Measurements from ENCODE around the gene DDHD1. TPM values are rescaled to one million over a fixed set of nuclear protein-coding genes. Genes with fewer than 3 reads are reported as not detected.
"Not testable (repeated sequence)": the region's sequence is repeated elsewhere in the genome, so short reads cannot be mapped to it uniquely, and the experiment has no call there.

DDHD1 gene
- 10 to 100 TPM; 40.6 to 42.7 TPM for total RNA-seq

GRCh38 chr14:53152887-53153701 is at the start of gene DDHD1:
Gene DDHD1 (minus strand): TSS chr14:53153323. CDS start chr14:53153098, 225 bp downstream.
- CTCF ChIA-PET: interaction anchor here (0.6 to 3.6 kb wide), 10 partner anchors 10 to 153 kb away, joined by 3 to 27 read pairs (median 5); no protein-coding TSS in a partner anchor
- no peaks in the 10 kb centered on the region for H3K9me3 Mint-ChIP-seq
- POLR2A ChIA-PET: interaction anchor here (0.7 to 5.6 kb wide), 16 partner anchors 9 to 424 kb away, joined by 3 to 55 read pairs (median 4); no protein-coding TSS in a partner anchor
- intact Hi-C loops (cut with micrococcal nuclease): loop anchor here (1.0 to 10.0 kb wide), 9 partner anchors 9 to 1282 kb away; partner anchors contain the start of genes FERMT2, GPR137C, STYX and TXNDC16
- H3K36me3 Mint-ChIP-seq: peaks cover 26% of the 10 kb centered on the region
- peak; percentile 88 for DNase-seq
- H3K4me1 Mint-ChIP-seq (ENCODE audit: low read depth): peaks cover 35% of the 10 kb centered on the region
- H3K4me3 Mint-ChIP-seq: peak within 1 kb of the TSS; percentile 100
- H3K27me3 Mint-ChIP-seq: no peaks in the 10 kb centered on the region
- H3K27ac Mint-ChIP-seq: peak within 1 kb of the TSS; percentile 99

GRCh38 chr14:53195949-53196348 is 42.8 kb upstream of the DDHD1 start:
- Mint-ChIP-seq H3K4me1 (ENCODE audit: low read depth) (peaks cover 23% of the 10 kb centered on the region), H3K27me3 (no peaks in the 10 kb centered on the region), H3K9me3 (peaks cover 7% of the 10 kb centered on the region), H3K4me3 (no peak overlapping the region), H3K27ac (no peak overlapping the region), H3K36me3 (no peaks in the 10 kb centered on the region)
- ChIA-PET CTCF (no interaction called here), POLR2A (no interaction called here)
- no peak for DNase-seq
- intact Hi-C loops (cut with micrococcal nuclease): no loop called here

- peaks cover 34% of the 10 kb centered on the region for H3K4me1 Mint-ChIP-seq (ENCODE audit: low read depth)
- intact Hi-C loops (cut with micrococcal nuclease): loop anchor here (5.0 kb wide), 3 partner anchors 276 to 781 kb away; no protein-coding TSS in a partner anchor
- H3K9me3 Mint-ChIP-seq: no peaks in the 10 kb centered on the region
- no peaks in the 10 kb centered on the region for H3K27me3 Mint-ChIP-seq
- no peak overlapping the region for H3K4me3 Mint-ChIP-seq
- POLR2A ChIA-PET: interaction anchor here (1.3 to 4.6 kb wide), 2 partner anchors 13 to 42 kb away, joined by 3 to 50 read pairs; partner anchors contain the start of gene DDHD1
- H3K36me3 Mint-ChIP-seq: no peaks in the 10 kb centered on the region
- no peak for DNase-seq
- CTCF ChIA-PET: interaction anchor here (1.0 to 2.7 kb wide), 3 partner anchors 24 to 102 kb away, joined by 3 to 12 read pairs (median 7); no protein-coding TSS in a partner anchor
- no peak overlapping the region for H3K27ac Mint-ChIP-seq
Measured at GRCh38 chr14:53193193-53193592, 40.1 kb upstream of the DDHD1 start.

- intact Hi-C loops (cut with micrococcal nuclease): loop anchor here (5.0 kb wide), 3 partner anchors 275 to 780 kb away; no protein-coding TSS in a partner anchor
- Mint-ChIP-seq H3K27ac (no peak overlapping the region), H3K9me3 (no peaks in the 10 kb centered on the region), H3K4me1 (ENCODE audit: low read depth) (peaks cover 35% of the 10 kb centered on the region), H3K4me3 (no peak overlapping the region), H3K27me3 (no peaks in the 10 kb centered on the region), H3K36me3 (no peaks in the 10 kb centered on the region)
- CTCF ChIA-PET: interaction anchor here (1.0 to 2.7 kb wide), 5 partner anchors 25 to 104 kb away, joined by 3 to 15 read pairs (median 8); partner anchors contain the start of gene DDHD1
- POLR2A ChIA-PET: interaction anchor here (1.3 to 4.6 kb wide), 3 partner anchors 12 to 41 kb away, joined by 3 to 50 read pairs (median 6); partner anchors contain the start of gene DDHD1
- DNase-seq: no peak
Measured at GRCh38 chr14:53192052-53192760, 39.1 kb upstream of the DDHD1 start.

GRCh38 chr14:53190938-53191337 is 37.8 kb upstream of the DDHD1 start:
- no peaks in the 10 kb centered on the region for H3K9me3 Mint-ChIP-seq
- ChIA-PET CTCF (interaction anchor here (0.7 to 2.7 kb wide), 5 partner anchors 11 to 116 kb away, joined by 3 to 15 read pairs (median 8); partner anchors contain the start of gene DDHD1), POLR2A (interaction anchor here (1.1 to 4.6 kb wide), 5 partner anchors 11 to 81 kb away, joined by 3 to 50 read pairs (median 8); partner anchors contain the start of gene DDHD1)
- H3K4me1 Mint-ChIP-seq (ENCODE audit: low read depth): peaks cover 42% of the 10 kb centered on the region
- H3K36me3 Mint-ChIP-seq: peaks cover 2% of the 10 kb centered on the region
- DNase-seq: peak; percentile 88
- peak overlapping the region; percentile 17 for H3K4me3 Mint-ChIP-seq
- H3K27ac Mint-ChIP-seq: peak overlapping the region; percentile 81
- intact Hi-C loops (cut with micrococcal nuclease): loop anchor here (1.0 to 5.0 kb wide), 8 partner anchors 10 to 866 kb away; partner anchors contain the start of gene DDHD1
- H3K27me3 Mint-ChIP-seq: peaks cover 3% of the 10 kb centered on the region

- no peaks in the 10 kb centered on the region for H3K9me3 Mint-ChIP-seq
- ChIA-PET POLR2A (no interaction called here), CTCF (no interaction called here)
- peaks cover 56% of the 10 kb centered on the region for H3K4me1 Mint-ChIP-seq (ENCODE audit: low read depth)
- intact Hi-C loops (cut with micrococcal nuclease): no loop called here
- DNase-seq: no peak
- no peak overlapping the region for H3K27ac Mint-ChIP-seq
- H3K4me3 Mint-ChIP-seq: no peak overlapping the region
- H3K36me3 Mint-ChIP-seq: peaks cover 2% of the 10 kb centered on the region
- peaks cover 4% of the 10 kb centered on the region for H3K27me3 Mint-ChIP-seq
Measured at GRCh38 chr14:53187921-53188463, 34.9 kb upstream of the DDHD1 start.

- ChIA-PET CTCF (no interaction called here), POLR2A (no interaction called here)
- intact Hi-C loops (cut with micrococcal nuclease): no loop called here
- H3K9me3 Mint-ChIP-seq: peaks cover under 1% of the 10 kb centered on the region
- H3K36me3 Mint-ChIP-seq: peaks cover 2% of the 10 kb centered on the region
- DNase-seq: no peak
- H3K27ac Mint-ChIP-seq: no peak overlapping the region
- no peak overlapping the region for H3K4me3 Mint-ChIP-seq
- peaks cover 52% of the 10 kb centered on the region for H3K4me1 Mint-ChIP-seq (ENCODE audit: low read depth)
- H3K27me3 Mint-ChIP-seq: peaks cover 4% of the 10 kb centered on the region
Measured at GRCh38 chr14:53186532-53186931, 33.4 kb upstream of the DDHD1 start.

- POLR2A ChIA-PET: interaction anchor here (1.1 to 1.5 kb wide), 3 partner anchors 12 to 34 kb away, joined by 3 to 5 read pairs (median 3); no protein-coding TSS in a partner anchor
- intact Hi-C loops (cut with micrococcal nuclease): loop anchor here (5.0 kb wide), 1 partner anchor 34 kb away; no protein-coding TSS in a partner anchor
- CTCF ChIA-PET: no interaction called here
- Mint-ChIP-seq H3K4me3 (no peak overlapping the region), H3K36me3 (peaks cover 4% of the 10 kb centered on the region), H3K27me3 (peaks cover 4% of the 10 kb centered on the region), H3K9me3 (peaks cover 3% of the 10 kb centered on the region), H3K4me1 (ENCODE audit: low read depth) (peaks cover 55% of the 10 kb centered on the region), H3K27ac (peak overlapping the region; percentile 42)
- no peak for DNase-seq
Measured at GRCh38 chr14:53183611-53184010, 30.5 kb upstream of the DDHD1 start.

- no peak overlapping the region for H3K4me3 Mint-ChIP-seq
- CTCF ChIA-PET: no interaction called here
- POLR2A ChIA-PET: interaction anchor here (1.1 to 1.5 kb wide), 3 partner anchors 12 to 34 kb away, joined by 3 to 5 read pairs (median 3); no protein-coding TSS in a partner anchor
- intact Hi-C loops (cut with micrococcal nuclease): loop anchor here (5.0 kb wide), 1 partner anchor 34 kb away; no protein-coding TSS in a partner anchor
- peaks cover 4% of the 10 kb centered on the region for H3K36me3 Mint-ChIP-seq
- H3K27ac Mint-ChIP-seq: no peak overlapping the region
- H3K27me3 Mint-ChIP-seq: peaks cover 4% of the 10 kb centered on the region
- no peak for DNase-seq
- H3K9me3 Mint-ChIP-seq: peaks cover 3% of the 10 kb centered on the region
- H3K4me1 Mint-ChIP-seq (ENCODE audit: low read depth): peaks cover 51% of the 10 kb centered on the region
Measured at GRCh38 chr14:53183056-53183455, 29.9 kb upstream of the DDHD1 start.

GRCh38 chr14:53181463-53182081 is 28.4 kb upstream of the DDHD1 start:
- ChIA-PET CTCF (interaction anchor here (2.6 kb wide), 1 partner anchor 29 kb away, joined by 15 read pairs; the partner anchor contains the start of gene DDHD1), POLR2A (interaction anchor here (1.3 to 1.9 kb wide), 3 partner anchors 9 to 73 kb away, joined by 5 to 8 read pairs (median 6); partner anchors contain the start of gene DDHD1)
- intact Hi-C loops (cut with micrococcal nuclease): loop anchor here (1.0 to 5.0 kb wide), 5 partner anchors 10 to 359 kb away; partner anchors contain the start of genes DDHD1 and FERMT2
- DNase-seq: peak; percentile 67
- H3K27me3 Mint-ChIP-seq, H3K9me3 Mint-ChIP-seq, H3K4me3 Mint-ChIP-seq, H3K36me3 Mint-ChIP-seq: not testable (repeated sequence)
- peaks cover 46% of the 10 kb centered on the region for H3K4me1 Mint-ChIP-seq (ENCODE audit: low read depth)
- H3K27ac Mint-ChIP-seq: peak overlapping the region; percentile 67

Data from activated CD4-positive, alpha-beta memory T cell treated with anti-CD3 and anti-CD28 coated beads for 36 hours (primary cell).